GM13977 (cell line): Measurements from ENCODE around the gene PAK5.

Experiments used
- DNase-seq: peaks from one replicate; pipeline ENCODE4 v3.0.0; 2012; ENCODE audit warnings: low spot score
- in situ Hi-C: fragments of 300-500 bp; cut with MboI; formaldehyde crosslinking; loops from one replicate; pipeline ENCODE4 v1.12.0; 2022; ENCODE audit warnings: low sequenced_read_pairs, low pct_unique_long_range_greater_than_20kb, mixed read lengths, inconsistent platforms; ENCODE audit not compliant: unreplicated experiment
- TF ChIP-seq, protein P1 (sequence below): IDR thresholded peaks from 2 replicates; pipeline ENCODE4 v1.5.1; 2012; ENCODE audit warnings: mild to moderate bottlenecking, control low read depth; ENCODE audit not compliant: insufficient read depth; ENCODE audit errors: extremely low read depth, missing control alignments

Gene PAK5

DNA sequence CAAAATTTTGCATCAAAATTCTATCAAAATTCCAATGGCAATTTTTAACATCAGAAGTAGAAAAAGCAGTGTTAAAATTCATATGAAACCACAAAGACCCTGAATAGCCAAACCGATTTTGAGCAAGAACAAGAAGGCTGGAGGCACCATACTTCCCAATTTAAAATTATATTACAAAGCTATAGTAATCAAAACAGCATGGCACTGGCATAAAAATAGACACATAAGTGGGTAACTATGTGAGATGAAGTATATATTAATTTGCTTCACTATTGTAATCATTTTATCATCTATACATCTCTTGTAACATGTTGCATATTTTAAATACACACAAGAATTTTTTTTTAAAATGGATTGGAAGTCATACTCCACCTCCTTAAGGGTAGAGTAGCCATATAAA lies 77.4 kb downstream of the PAK5 start:
- TF ChIP-seq, protein P1, sequence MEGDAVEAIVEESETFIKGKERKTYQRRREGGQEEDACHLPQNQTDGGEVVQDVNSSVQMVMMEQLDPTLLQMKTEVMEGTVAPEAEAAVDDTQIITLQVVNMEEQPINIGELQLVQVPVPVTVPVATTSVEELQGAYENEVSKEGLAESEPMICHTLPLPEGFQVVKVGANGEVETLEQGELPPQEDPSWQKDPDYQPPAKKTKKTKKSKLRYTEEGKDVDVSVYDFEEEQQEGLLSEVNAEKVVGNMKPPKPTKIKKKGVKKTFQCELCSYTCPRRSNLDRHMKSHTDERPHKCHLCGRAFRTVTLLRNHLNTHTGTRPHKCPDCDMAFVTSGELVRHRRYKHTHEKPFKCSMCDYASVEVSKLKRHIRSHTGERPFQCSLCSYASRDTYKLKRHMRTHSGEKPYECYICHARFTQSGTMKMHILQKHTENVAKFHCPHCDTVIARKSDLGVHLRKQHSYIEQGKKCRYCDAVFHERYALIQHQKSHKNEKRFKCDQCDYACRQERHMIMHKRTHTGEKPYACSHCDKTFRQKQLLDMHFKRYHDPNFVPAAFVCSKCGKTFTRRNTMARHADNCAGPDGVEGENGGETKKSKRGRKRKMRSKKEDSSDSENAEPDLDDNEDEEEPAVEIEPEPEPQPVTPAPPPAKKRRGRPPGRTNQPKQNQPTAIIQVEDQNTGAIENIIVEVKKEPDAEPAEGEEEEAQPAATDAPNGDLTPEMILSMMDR, result no peak
- in situ Hi-C loops, result no loop called here
- DNase-seq, result no peak

DNA sequence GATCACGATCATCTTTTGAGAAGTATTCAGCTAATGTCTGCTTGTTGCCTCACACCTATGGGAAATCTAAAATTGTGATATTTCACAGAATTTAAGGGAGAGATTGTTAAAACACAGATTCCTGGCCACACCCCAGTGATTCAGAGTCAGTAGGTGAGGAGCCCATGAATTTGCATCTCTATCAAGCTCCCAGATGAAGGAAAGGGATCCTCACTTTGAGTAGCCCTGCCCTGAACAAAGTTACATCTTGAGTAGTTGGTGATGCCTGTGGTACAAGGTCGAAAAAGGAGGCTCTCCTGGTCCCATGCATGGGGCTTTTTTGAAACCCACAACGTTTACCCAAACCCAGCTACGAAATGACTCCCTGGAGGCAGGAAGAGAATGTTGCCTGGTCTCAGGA lies 79.5 kb downstream of the PAK5 start:
- TF ChIP-seq, protein P1, result no peak
- no peak for DNase-seq
- in situ Hi-C loops, result no loop called here

DNA sequence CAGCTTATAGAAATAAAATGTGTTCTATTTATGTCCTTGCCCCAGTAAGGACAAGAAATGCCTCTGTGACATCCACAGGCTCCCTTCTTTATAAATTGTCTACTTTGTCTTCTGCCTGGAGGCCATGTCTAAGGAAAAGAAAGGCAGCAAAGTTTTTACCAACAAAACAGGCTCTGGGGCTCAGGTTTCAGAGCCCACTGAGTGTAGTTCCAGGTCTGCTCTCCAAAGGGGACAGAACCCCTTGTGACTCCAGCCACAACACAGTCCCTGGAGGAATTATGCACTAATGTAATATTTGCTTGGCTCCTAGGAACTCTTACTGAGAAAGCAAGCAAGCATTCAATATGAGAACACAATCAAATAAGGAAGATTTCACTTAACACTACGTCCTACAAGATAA lies 80.1 kb downstream of the PAK5 start:
- no peak for DNase-seq
- in situ Hi-C loops, result no loop called here
- TF ChIP-seq, protein P1, result no peak

DNA sequence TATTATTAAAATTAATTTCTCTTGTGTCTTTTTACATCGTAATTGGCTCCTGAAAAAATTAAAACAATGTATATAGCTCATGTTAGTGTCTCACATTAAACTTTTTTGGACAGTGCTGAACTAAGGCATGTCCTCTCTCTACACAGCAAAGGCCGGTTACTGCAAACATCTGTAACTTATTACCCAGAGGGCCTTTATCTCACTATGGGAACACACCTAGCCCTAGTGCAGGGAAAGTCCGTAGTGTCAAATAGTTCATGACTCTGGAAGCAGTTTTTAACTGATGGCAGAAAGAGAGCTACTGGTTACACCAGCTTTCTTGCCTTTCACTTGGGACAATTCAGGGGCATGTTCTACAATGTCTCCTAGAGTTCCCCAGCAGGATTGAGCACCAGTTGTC lies 82.2 kb downstream of the PAK5 start:
- TF ChIP-seq, protein P1, result no peak
- in situ Hi-C loops, result no loop called here

DNA sequence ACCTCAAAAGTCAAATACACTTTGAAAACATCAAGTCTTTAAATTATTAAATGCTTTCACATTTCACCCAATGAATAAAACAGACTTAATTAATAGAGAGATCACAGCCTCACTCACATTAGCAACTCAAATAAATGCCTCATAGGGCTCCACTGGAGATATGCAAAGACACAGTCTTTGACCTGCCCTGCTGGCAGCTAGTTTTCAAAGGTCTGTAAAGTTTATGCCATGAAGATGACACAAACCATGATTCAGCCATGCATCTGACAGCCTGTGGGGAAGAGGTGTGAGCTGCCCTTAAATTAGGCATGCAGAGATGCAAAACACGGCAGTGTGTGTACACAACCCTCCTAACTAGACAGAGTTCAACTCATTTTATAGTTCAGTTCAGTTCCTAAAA lies 83.6 kb downstream of the PAK5 start:
- DNase-seq, result no peak
- in situ Hi-C loops, result no loop called here
- TF ChIP-seq, protein P1, result no peak

More for the DNA sequence above, 82.2 kb downstream of the PAK5 start:
- DNase-seq, result no peak

DNA sequence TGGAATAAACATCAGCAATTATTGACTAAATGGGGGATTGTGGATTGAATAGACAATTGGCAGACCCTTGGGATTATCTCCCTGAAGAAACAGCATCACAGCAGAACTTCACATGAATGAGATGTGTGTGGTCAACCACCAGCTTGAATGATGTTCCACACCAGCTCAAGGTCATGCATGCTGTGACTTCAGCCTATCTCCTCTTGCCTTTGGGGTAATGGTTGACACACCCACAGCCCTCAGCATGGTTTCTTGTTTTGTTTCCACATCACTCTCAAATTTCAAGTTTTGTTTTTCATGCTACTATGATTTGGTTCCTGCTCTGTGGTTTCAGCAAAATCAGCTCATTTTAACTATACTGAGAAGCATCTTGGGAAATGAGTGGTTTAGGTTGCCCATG lies 94.3 kb downstream of the PAK5 start:
- in situ Hi-C loops, result no loop called here
- TF ChIP-seq, protein P1, result no peak
- no peak for DNase-seq

GRCh38 chr20:9743871-9744270 lies 95.0 kb downstream of the PAK5 start:
- DNase-seq, result no peak
- TF ChIP-seq, protein P1, result no peak
- in situ Hi-C loops, result no loop called here
